Large intestine (tissue), 3 donors: ENCODE results near the gene SIL1. TPM values are rescaled to one million over a fixed set of nuclear protein-coding genes. Genes with fewer than 3 reads are reported as not detected.
"Not testable (repeated sequence)": the region's sequence is repeated elsewhere in the genome, so short reads cannot be mapped to it uniquely, and the experiment has no call there.

Experiments used
- DNase-seq, 2 donors: peaks; one replicate each; pipeline versions ENCODE4 v3.0.0 to v3.0.0-alpha.2; 2013
- H3K27ac ChIP-seq: one replicate; pipeline ENCODE4 v1.5.1; 2013; ENCODE audit warnings: low read length
- H3K27me3 ChIP-seq: 2 replicates; pipeline ENCODE4 v1.6.1; 2013; ENCODE audit warnings: low read length; ENCODE audit not compliant: control insufficient read depth, insufficient read depth
- H3K36me3 ChIP-seq: 2 replicates; pipeline ENCODE4 v1.6.1; 2013; ENCODE audit warnings: low read length; ENCODE audit not compliant: control insufficient read depth, insufficient read depth
- H3K4me1 ChIP-seq: one replicate; pipeline ENCODE4 v1.6.1; 2013; ENCODE audit warnings: low read length; ENCODE audit not compliant: control insufficient read depth, insufficient read depth
- H3K4me3 ChIP-seq: one replicate; pipeline ENCODE4 v1.5.1; 2013; ENCODE audit warnings: low read length
- H3K9me3 ChIP-seq: one replicate; pipeline ENCODE4 v1.6.1; 2013; ENCODE audit warnings: mild to moderate bottlenecking, low read depth, low read length, moderate library complexity; ENCODE audit not compliant: control insufficient read depth
- WGBS: methylation state at CpG from one replicate; pipeline ENCODE4 v1.1.5; 2013; ENCODE audit warnings: low lambda C conversion rate; ENCODE audit not compliant: insufficient coverage; 5-methylcytosine and 5-hydroxymethylcytosine counted together
- polyA plus RNA-seq: library from polyadenylated mRNA; unstranded; fragments of 120-200 nt; gene quantifications from one replicate; pipeline ENCODE4 v1.2.1, GENCODE V29; 2013

Gene SIL1
- polyA plus RNA-seq, 1 donor = 40.2 TPM

DNA sequence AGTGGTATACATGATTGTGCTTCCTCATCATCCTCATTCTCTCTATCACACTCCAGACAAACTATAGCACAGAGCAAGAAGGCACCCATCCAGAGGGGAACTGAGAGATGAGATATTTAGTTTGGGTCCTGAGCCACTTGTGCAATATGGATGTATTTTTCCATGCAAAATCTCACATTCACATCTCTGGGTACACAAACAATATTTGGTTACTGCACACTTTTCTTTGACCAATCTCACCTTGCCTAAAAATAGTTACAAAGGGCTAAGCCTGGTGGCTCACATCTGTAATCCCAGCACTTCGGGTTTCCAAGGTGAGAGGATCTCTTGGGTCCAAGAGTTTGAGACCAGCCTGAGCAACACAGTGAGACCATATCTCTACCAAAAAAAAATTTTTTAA, 120.3 kb downstream of the SIL1 start:
- H3K27me3 ChIP-seq = no peaks in the 10 kb centered on the region
- H3K36me3 ChIP-seq = no peaks in the 10 kb centered on the region
- no peaks in the 10 kb centered on the region for H3K4me1 ChIP-seq
- H3K9me3 ChIP-seq = no peaks in the 10 kb centered on the region
- WGBS = 89% methylated on average over 1 of the region's 1 CpG
- no peak overlapping the region for H3K4me3 ChIP-seq
- no peak for DNase-seq
- no peak overlapping the region for H3K27ac ChIP-seq

DNA sequence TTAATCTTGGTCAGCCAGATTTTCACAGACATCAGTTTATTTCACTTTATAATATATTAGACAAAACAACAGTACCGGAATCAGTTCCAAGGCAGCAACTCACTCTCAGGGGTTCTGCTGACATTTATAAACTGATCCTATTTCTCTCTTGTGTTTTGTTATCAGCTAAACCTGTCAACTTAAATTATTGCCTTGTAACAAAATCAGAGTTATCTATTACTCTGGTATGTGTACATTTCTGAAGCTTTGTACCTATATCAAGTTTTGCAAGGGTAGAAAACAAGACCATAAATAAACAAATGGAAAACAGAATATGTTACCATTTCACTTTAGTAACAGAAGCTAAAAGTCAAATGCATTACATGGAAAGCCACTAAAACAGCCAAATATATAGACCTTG, 122.1 kb downstream of the SIL1 start:
- 80% methylated on average over 1 of the region's 1 CpG for WGBS
- no peaks in the 10 kb centered on the region for H3K9me3 ChIP-seq
- no peak overlapping the region for H3K4me3 ChIP-seq
- H3K27me3 ChIP-seq = no peaks in the 10 kb centered on the region
- DNase-seq = no peak
- no peak overlapping the region for H3K27ac ChIP-seq
- H3K4me1 ChIP-seq = no peaks in the 10 kb centered on the region
- H3K36me3 ChIP-seq = no peaks in the 10 kb centered on the region

DNA sequence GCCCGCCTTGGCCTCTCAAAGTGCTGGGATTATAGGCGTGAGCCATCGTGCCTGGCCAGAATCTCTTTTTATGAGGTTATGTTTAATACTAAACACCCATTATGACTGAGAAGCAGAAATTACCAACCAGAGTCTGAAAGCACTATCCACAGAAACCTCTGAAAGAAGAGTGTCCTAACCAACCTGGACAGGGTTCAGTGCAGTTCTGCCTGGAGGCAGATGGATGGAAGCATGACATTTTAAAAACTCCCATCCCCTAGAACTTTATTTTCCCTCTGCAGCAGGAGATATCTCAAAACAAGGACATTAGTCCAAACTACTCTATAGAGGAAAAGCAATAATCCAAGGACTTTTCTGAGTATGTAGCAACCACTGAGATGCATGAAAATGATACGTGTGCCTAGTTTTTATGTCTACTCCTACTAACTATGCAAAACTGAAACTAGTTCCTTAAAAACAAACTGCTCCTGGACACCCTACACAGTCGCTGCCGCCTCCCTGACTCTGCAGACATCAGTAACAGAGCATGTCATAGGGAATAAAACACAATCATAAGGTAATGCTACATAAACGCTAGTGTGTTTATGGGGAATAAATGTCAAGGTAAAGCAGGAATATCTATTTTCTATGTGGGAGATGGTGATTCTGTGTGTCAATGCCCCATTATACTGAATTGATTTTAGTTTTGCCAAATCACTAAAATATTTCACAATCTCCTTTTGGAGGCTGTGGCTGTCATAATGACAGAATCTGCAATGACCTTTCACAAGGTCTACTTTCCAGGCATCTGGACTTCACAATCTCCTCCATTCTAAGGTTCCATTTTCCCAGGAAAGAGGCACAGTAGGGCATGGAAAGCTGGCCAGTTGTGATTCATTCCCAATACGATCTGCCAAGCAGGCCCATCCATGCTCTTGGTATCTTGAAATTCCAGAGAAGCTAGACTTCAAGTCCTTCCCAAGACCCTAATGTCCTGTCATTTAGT, 122.8 kb downstream of the SIL1 start:
- Histone ChIP-seq H3K27me3 (no peaks in the 10 kb centered on the region), H3K4me3 (no peak overlapping the region), H3K27ac (no peak overlapping the region), H3K36me3 (no peaks in the 10 kb centered on the region), H3K9me3 (no peaks in the 10 kb centered on the region), H3K4me1 (no peaks in the 10 kb centered on the region)
- no peak for DNase-seq
- WGBS = no CpG with 5 or more reads among the region's 8 CpGs

DNA sequence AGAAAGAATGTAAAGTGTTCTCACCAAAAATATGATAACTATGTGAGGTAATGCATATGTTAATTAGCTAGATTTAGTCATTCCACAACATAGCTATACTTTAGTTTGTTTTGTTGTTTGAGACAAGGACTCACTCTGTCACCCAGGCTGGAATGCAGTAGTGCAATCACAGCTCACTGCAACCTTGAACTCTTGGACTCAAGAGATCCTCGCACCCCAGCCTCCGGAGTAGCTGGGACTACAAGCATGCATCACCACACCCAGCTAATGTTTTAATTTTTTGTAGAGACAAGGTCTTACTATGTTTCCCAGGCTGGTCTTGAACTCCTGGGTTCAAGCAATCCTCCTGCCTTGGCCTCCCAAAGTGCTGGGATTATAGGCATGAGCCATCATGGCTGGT, 124.2 kb downstream of the SIL1 start:
- H3K27me3 ChIP-seq, H3K4me3 ChIP-seq, H3K4me1 ChIP-seq, DNase-seq, H3K27ac ChIP-seq, H3K36me3 ChIP-seq, H3K9me3 ChIP-seq: not testable (repeated sequence)
- no CpG with 5 or more reads among the region's 2 CpGs for WGBS

DNA sequence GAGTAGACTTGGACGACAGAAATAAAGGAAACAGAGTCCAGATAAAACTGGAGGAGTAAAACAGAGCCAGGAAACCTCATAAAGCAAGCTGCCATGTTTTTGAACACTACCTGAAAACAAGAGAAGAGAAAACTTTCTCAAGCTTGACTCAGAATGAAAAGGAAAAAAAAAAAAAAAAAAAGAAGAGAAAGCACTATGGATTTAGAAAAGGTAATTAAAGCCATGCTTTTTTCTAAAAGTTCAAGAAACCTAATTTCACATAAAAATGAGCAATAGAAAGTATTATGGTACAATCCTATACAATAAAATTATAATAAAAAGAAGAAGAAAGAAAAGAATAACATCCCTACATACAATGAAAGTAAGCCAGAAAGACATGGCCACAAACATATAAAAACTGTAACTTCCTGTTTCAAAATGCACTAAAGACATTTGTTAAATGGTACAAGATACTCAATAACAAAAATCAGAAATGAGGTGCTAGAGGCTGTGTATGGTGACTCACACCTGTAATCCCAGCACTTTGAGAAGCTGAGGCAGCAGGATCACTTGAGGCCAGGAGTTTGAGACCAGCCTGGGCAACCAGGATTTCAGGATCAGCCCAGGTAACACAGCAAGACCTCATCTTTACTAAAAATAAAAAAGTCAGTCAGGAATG, 129.5 kb downstream of the SIL1 start:
- Histone ChIP-seq H3K9me3 (no peaks in the 10 kb centered on the region), H3K4me1 (no peaks in the 10 kb centered on the region), H3K27me3 (no peaks in the 10 kb centered on the region), H3K27ac (no peak overlapping the region), H3K36me3 (no peaks in the 10 kb centered on the region), H3K4me3 (no peak overlapping the region)
- no CpG with 5 or more reads among the region's 1 CpG for WGBS
- no peak for DNase-seq

DNA sequence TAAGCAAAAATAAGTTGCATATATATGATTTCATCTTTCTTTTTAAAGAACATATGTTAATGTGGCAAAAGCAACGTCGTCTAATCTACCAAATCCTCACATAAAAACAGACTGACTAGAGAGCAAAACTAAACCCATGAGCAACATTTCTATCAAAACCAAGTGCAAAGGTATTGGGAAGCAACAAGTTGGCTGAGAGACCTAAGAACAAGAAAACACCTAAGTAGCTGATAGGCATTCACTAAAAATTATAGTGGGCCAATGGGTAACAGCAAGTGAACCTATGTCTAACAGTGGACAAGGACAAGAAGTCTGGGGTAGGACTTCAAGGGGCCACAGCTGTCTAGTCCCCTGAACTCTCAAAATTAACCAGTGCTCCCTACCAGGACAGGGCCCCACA, 130.1 kb downstream of the SIL1 start:
- H3K27ac ChIP-seq = no peak overlapping the region

DNA sequence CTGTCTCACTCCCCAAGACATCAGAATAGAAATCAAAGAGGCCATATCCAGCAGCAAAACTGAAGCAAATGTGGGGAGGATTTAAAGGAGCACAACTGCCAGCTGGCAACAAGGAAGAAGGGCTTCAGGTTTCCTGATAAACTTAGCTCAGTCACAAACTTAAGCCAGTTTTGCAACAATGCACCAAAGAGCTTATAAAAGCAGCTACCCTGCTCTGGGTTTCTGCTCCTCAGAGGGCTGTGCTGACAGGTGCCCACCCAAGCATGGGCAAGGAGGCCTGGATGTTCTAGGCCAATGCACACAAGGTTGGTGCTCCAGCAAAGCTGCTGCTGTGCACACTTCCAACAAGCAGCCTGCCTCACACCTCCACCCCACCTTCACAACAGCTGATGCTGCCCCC, 132.9 kb downstream of the SIL1 start:
- H3K36me3 ChIP-seq = no peaks in the 10 kb centered on the region
- no peak overlapping the region for H3K4me3 ChIP-seq
- no peak overlapping the region for H3K27ac ChIP-seq
- no peaks in the 10 kb centered on the region for H3K27me3 ChIP-seq
- DNase-seq = no peak
- no peaks in the 10 kb centered on the region for H3K4me1 ChIP-seq
- no peaks in the 10 kb centered on the region for H3K9me3 ChIP-seq

More for the DNA sequence above, 130.1 kb downstream of the SIL1 start:
- no peaks in the 10 kb centered on the region for H3K36me3 ChIP-seq
- H3K4me1 ChIP-seq = no peaks in the 10 kb centered on the region
- no peak for DNase-seq
- H3K27me3 ChIP-seq = no peaks in the 10 kb centered on the region
- no peaks in the 10 kb centered on the region for H3K9me3 ChIP-seq
- no peak overlapping the region for H3K4me3 ChIP-seq
- WGBS = no CpG with 5 or more reads among the region's 2 CpGs

DNA sequence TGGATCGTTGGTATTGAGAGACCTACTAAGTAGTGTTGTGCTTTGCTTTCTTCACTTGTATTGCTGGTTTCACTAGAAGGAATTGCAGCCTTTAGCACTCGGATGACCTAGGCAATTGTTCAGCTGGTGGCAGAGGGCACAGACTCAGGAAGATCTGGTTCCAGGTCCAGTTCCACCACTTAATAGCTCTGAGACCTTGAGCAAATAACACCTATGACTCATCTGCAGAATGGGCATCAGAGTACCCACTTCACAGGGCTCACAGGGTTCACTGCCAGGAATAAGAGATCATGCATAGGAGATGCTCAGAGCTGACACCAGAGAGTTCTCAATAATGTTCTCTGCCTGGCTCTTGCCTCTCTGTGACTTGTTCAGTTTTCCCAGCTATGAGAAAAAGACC, 133.6 kb downstream of the SIL1 start:
- WGBS = 86% methylated on average over 1 of the region's 2 CpGs
- DNase-seq = no peak
- Histone ChIP-seq H3K36me3 (no peaks in the 10 kb centered on the region), H3K9me3 (no peaks in the 10 kb centered on the region), H3K27me3 (no peaks in the 10 kb centered on the region), H3K27ac (no peak overlapping the region), H3K4me1 (no peaks in the 10 kb centered on the region), H3K4me3 (no peak overlapping the region)

DNA sequence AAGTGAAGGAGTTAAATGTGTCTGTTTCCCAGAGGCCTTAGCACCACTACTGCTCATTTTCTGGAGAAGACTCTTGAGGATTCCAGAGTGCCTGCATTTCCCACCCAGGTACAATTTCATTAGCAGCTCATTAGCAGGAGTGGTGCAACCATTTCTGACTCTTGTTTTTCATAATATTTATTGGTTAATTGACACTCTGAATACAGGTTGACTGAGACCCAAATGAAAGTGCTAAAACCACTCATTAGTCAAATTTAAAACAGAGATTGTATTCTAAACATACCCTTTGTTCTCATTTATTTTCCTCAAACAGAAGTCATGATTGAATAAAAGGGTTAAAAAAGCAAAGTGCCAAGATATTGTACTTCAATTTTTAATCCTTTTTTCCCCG, 134.5 kb downstream of the SIL1 start:
- no CpG with 5 or more reads among the region's 1 CpG for WGBS

DNA sequence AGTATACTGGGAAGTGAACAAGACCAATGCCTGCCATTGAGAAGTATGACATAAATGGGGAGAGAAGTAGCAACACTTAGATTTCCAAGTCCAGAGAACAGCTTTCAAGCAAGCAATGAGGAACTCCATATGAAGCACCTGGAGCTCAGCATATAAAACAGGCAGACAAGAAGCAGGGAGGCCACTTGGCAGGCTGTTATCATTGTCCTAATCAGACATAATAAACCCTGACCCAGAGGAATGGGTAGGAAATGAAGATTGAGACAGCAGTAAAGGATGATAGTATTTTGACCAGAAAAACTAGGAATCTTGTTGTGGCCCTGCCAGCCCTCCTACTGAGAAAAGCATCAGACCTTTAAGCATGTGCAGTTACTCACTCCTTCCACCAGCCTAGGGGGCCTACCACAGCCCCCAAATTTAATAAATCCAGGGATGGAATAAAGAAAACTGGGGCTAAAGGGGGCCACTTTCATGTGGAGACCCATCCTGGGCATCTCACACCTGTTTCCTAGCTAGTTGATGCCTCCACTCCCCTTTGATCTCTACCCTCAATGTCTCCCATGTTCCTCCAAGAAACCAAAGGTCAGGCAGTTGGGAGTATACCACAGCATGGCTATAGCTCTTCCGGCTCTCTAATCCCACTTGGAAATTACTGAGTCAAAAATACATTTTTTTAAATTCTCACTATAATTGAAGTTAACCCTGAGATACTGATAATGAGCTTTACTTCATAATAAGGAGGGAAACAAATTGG, 135.1 kb downstream of the SIL1 start:
- Histone ChIP-seq H3K4me3 (no peak overlapping the region), H3K36me3 (no peaks in the 10 kb centered on the region), H3K27me3 (no peaks in the 10 kb centered on the region), H3K9me3 (no peaks in the 10 kb centered on the region), H3K4me1 (no peaks in the 10 kb centered on the region), H3K27ac (no peak overlapping the region)
- WGBS = no CpG with 5 or more reads among the region's 1 CpG
- no peak for DNase-seq

More for the DNA sequence above, 134.5 kb downstream of the SIL1 start:
- no peak overlapping the region for H3K4me3 ChIP-seq
- no peak for DNase-seq
- no peak overlapping the region for H3K27ac ChIP-seq
- H3K36me3 ChIP-seq = no peaks in the 10 kb centered on the region
- H3K9me3 ChIP-seq = no peaks in the 10 kb centered on the region
- H3K27me3 ChIP-seq = no peaks in the 10 kb centered on the region
- H3K4me1 ChIP-seq = no peaks in the 10 kb centered on the region
